Left lung (tissue), 10 donors: Measurements from ENCODE around the gene SPEM1. TPM values are rescaled to one million over a fixed set of nuclear protein-coding genes. Genes with fewer than 3 reads are reported as not detected.

ENCODE experiments used
- ATAC-seq: fragments of 200-7000 bp; cut with Tn5 transposase; one replicate; pipeline ENCODE4 v1.9.1; 2020; ENCODE audit warnings: moderate library complexity
- DNase-seq, 4 donors: peaks; one replicate each; pipeline ENCODE4 v3.0.0-alpha.2; 2013 to 2020
- H3K27ac ChIP-seq, 2 donors: fragments of 200-600 bp; sonication (generic) in 1 of 2; one replicate each; pipeline versions ENCODE4 v1.5.0 to v1.8.0; 2020 to 2021
- H3K27me3 ChIP-seq, 2 donors: fragments of 200-600 bp; sonication (generic) in 1 of 2; one replicate each; pipeline versions ENCODE4 v1.5.0 to v1.8.0; 2020 to 2021
- H3K36me3 ChIP-seq, 2 donors: fragments of 200-600 bp; sonication (generic) in 1 of 2; one replicate each; pipeline versions ENCODE4 v1.5.0 to v1.8.0; 2020 to 2021
- H3K4me1 ChIP-seq, 2 donors: fragments of 200-600 bp; one replicate each; pipeline ENCODE4 v1.8.0; 2021
- H3K4me3 ChIP-seq, 2 donors: fragments of 200-600 bp; sonication (generic) in 1 of 2; one replicate each; pipeline versions ENCODE4 v1.5.0 to v1.8.0; 2020 to 2021; ENCODE audit warnings: mild to moderate bottlenecking in 1 of 2
- H3K9me3 ChIP-seq, 2 donors: fragments of 200-600 bp; sonication (generic) in 1 of 2; one replicate each; pipeline versions ENCODE4 v1.5.0 to v1.8.0; 2020 to 2021
- CTCF ChIP-seq, 2 donors: fragments of 200-600 bp; sonication (generic) in 1 of 2; IDR thresholded peaks; one replicate each; pipeline versions ENCODE4 v1.5.0 to v1.8.0; 2021; ENCODE audit warnings: antibody characterized with exemption in 2 of 2
- intact Hi-C, 2 donors: fragments of 100-400 bp; cut with DNase I; formaldehyde crosslinking; loops; one replicate each; pipeline versions ENCODE4 v1.11.2 to v1.14.2; 2022
- polyA plus RNA-seq, 6 donors: library from polyadenylated mRNA; unstranded; fragments of 120-200 nt; gene quantifications; one replicate each; pipeline ENCODE4 v1.2.1, GENCODE V29; 2013; ENCODE audit not compliant: insufficient read length in 6 of 6
- total RNA-seq, 2 donors: library from RNA; stranded (reverse); fragmentation: NEBNext Ultra II Directional; extraction: Animal tissue kit (Norgen Biotek cat#: 25700); gene quantifications; one replicate each; pipeline ENCODE4 v1.2.1, GENCODE V29; 2021
- donor health status: DM: no; HTN: yes; CAD: no.
- donor health status: DM: no; HTN: no; CAD: no.

The SPEM1 gene
- total and polyA plus RNA-seq, 8 donors, result not detected

GRCh38 chr17:7460850-7461660 lies 40.9 kb downstream of the SPEM1 start:
- no peak for TF ChIP-seq CTCF (IDR thresholded peaks at IDR 0.05)
- ATAC-seq (no peak), DNase-seq (no peak)
- H3K36me3 ChIP-seq, result peaks cover 4 to 36% of the 10 kb centered on the region in 2 donors
- H3K4me1 ChIP-seq, result peaks cover 4 to 18% of the 10 kb centered on the region in 2 donors
- H3K27me3 ChIP-seq, result no peaks in the 10 kb centered on the region
- H3K27ac ChIP-seq, result no peak overlapping the region
- no peak overlapping the region for H3K4me3 ChIP-seq
- intact Hi-C loops, result no loop called here
- no peaks in the 10 kb centered on the region for H3K9me3 ChIP-seq

- DNase-seq, result peak in 1 of 4 donors; percentile 75
- ATAC-seq, result no peak
- no peaks in the 10 kb centered on the region for H3K9me3 ChIP-seq
- no peak overlapping the region for H3K4me3 ChIP-seq
- H3K36me3 ChIP-seq, result peaks cover 4 to 40% of the 10 kb centered on the region in 2 donors
- TF ChIP-seq CTCF (IDR thresholded peaks at IDR 0.05), result no peak
- H3K27ac ChIP-seq, result no peak overlapping the region
- H3K4me1 ChIP-seq, result peaks cover 7 to 22% of the 10 kb centered on the region in 2 donors
- H3K27me3 ChIP-seq, result no peaks in the 10 kb centered on the region
- intact Hi-C loops, result no loop called here
Observed at GRCh38 chr17:7462474-7463371, 42.6 kb downstream of the SPEM1 start.

- intact Hi-C loops, result no loop called here
- H3K27ac ChIP-seq, result no peak overlapping the region
- DNase-seq, result peak in 1 of 4 donors; percentile 60
- H3K4me3 ChIP-seq, result no peak overlapping the region
- no peak for ATAC-seq
- TF ChIP-seq CTCF (IDR thresholded peaks at IDR 0.05), result no peak
- H3K27me3 ChIP-seq, result no peaks in the 10 kb centered on the region
- no peaks in the 10 kb centered on the region for H3K9me3 ChIP-seq
- peaks cover 8 to 26% of the 10 kb centered on the region in 2 donors for H3K4me1 ChIP-seq
- H3K36me3 ChIP-seq, result peaks cover 4 to 40% of the 10 kb centered on the region in 2 donors
Observed at GRCh38 chr17:7463372-7463846, 43.3 kb downstream of the SPEM1 start.

- ATAC-seq (no peak), DNase-seq (no peak)
- intact Hi-C loops, result no loop called here
- no peaks in the 10 kb centered on the region for H3K27me3 ChIP-seq
- TF ChIP-seq CTCF (IDR thresholded peaks at IDR 0.05), result no peak
- peaks cover 8 to 26% of the 10 kb centered on the region in 2 donors for H3K4me1 ChIP-seq
- H3K4me3 ChIP-seq, result no peak overlapping the region
- H3K27ac ChIP-seq, result no peak overlapping the region
- H3K36me3 ChIP-seq, result peaks cover 4 to 40% of the 10 kb centered on the region in 2 donors
- no peaks in the 10 kb centered on the region for H3K9me3 ChIP-seq
Observed at GRCh38 chr17:7464081-7464480, 44.0 kb downstream of the SPEM1 start.
